Astrocyte of the cerebellum (primary cell): Measurements from ENCODE around the gene TLK2.
"Not testable (repeated sequence)": the region's sequence is repeated elsewhere in the genome, so short reads cannot be mapped to it uniquely, and the experiment has no call there.

ENCODE experiments used
- DNase-seq: peaks from one replicate; pipeline ENCODE4 v3.0.0-alpha.2; 2011; ENCODE audit warnings: low read depth
- H3K4me3 ChIP-seq: 2 replicates; pipeline ENCODE4 v1.5.1; 2011; ENCODE audit warnings: mild to moderate bottlenecking, low read depth, low read length, moderate library complexity
- CTCF ChIP-seq: IDR thresholded peaks from 2 replicates; pipeline ENCODE4 v1.5.1; 2012; ENCODE audit warnings: low read length, low read depth, moderate library complexity, mild to moderate bottlenecking; ENCODE audit errors: missing control alignments
- in situ Hi-C: cut with HindIII; loops from 2 replicates; pipeline ENCODE4 v1.10.0; 2017; ENCODE audit warnings: low sequenced_read_pairs

The TLK2 gene

GRCh38 chr17:62599964-62600657, 121.5 kb downstream of the TLK2 start:
- H3K4me3 ChIP-seq, result no peak overlapping the region
- no peak for TF ChIP-seq CTCF
- no peak for DNase-seq
- in situ Hi-C loops, result no loop called here

- TF ChIP-seq CTCF, result no peak
- H3K4me3 ChIP-seq, result no peak overlapping the region
- no peak for DNase-seq
- in situ Hi-C loops, result no loop called here
Observed at GRCh38 chr17:62600805-62601204, 122.2 kb downstream of the TLK2 start.

- no peak for TF ChIP-seq CTCF
- no peak for DNase-seq
- no peak overlapping the region for H3K4me3 ChIP-seq
- in situ Hi-C loops, result no loop called here
Observed at GRCh38 chr17:62601471-62601870, 122.8 kb downstream of the TLK2 start.

GRCh38 chr17:62603783-62604182, 125.2 kb downstream of the TLK2 start:
- in situ Hi-C loops, H3K4me3 ChIP-seq, DNase-seq: not testable (repeated sequence)

- in situ Hi-C loops, result no loop called here
- DNase-seq, result no peak
- no peak overlapping the region for H3K4me3 ChIP-seq
- TF ChIP-seq CTCF, result no peak
Observed at GRCh38 chr17:62605588-62605987, 127.0 kb downstream of the TLK2 start.

GRCh38 chr17:62611292-62611691, 132.7 kb downstream of the TLK2 start:
- H3K4me3 ChIP-seq, result no peak overlapping the region
- DNase-seq, result no peak
- in situ Hi-C loops, result no loop called here
- no peak for TF ChIP-seq CTCF

- in situ Hi-C loops, result no loop called here
- TF ChIP-seq CTCF, result no peak
- H3K4me3 ChIP-seq, result no peak overlapping the region
- no peak for DNase-seq
Observed at GRCh38 chr17:62611728-62612127, 133.1 kb downstream of the TLK2 start.

- H3K4me3 ChIP-seq, DNase-seq, in situ Hi-C loops: not testable (repeated sequence)
Observed at GRCh38 chr17:62612289-62612688, 133.7 kb downstream of the TLK2 start.

GRCh38 chr17:62613095-62613494, 134.5 kb downstream of the TLK2 start:
- in situ Hi-C loops, H3K4me3 ChIP-seq, DNase-seq: not testable (repeated sequence)
